ENCODE data around the gene HS3ST5. TPM values are rescaled to one million over a fixed set of nuclear protein-coding genes. Genes with fewer than 3 reads are reported as not detected.

Gene HS3ST5
- total RNA-seq, 1 experiment from 2014 or later: not detected

GRCh38 chr6:114170372-114170771 lies 172.5 kb downstream of the HS3ST5 start:
- Histone ChIP-seq H3K9ac (ENCODE audit: low read length) (no peak overlapping the region), H3K9me3 (ENCODE audit: control insufficient read depth in 1 of 2, insufficient read depth in 1 of 2, low read depth in 1 of 2, low read length in 2 of 2) (no peaks in the 10 kb centered on the region), H3K27me3 (ENCODE audit: insufficient read depth, low read length) (peaks cover 42% of the 10 kb centered on the region), H3K27ac (ENCODE audit: low read depth, low read length) (no peak overlapping the region), H3K36me3 (ENCODE audit: control insufficient read depth in 1 of 2, insufficient read depth in 2 of 2, low read length in 2 of 2) (no peaks in the 10 kb centered on the region), H2AFZ (ENCODE audit: low read depth, low read length, poor library complexity, severe bottlenecking) (no peak overlapping the region), H3K4me2 (ENCODE audit: low read length) (no peak overlapping the region), H3K79me2 (ENCODE audit: insufficient read depth, low read length) (no peaks in the 10 kb centered on the region), H4K20me1 (ENCODE audit: insufficient read depth) (no peaks in the 10 kb centered on the region), H3K4me3 (replicated peaks in 1 of 2; ENCODE audit: low read depth in 1 of 2, low read length in 2 of 2) (no peak overlapping the region), H3K4me1 (ENCODE audit: control insufficient read depth in 1 of 2, insufficient read depth in 2 of 2, low read length in 2 of 2) (no peaks in the 10 kb centered on the region), H3K9me2 (ENCODE audit: insufficient read depth) (no peaks in the 10 kb centered on the region)
- ATAC-seq (no peak), DNase-seq (ENCODE audit: low read depth, low spot score) (no peak)
- RAD21 ChIA-PET (ENCODE audit: low non-redundant PET in 1 of 2, low total read pairs in 2 of 2, uncharacterized antibody in 2 of 2, unreplicated experiment in 2 of 2): no interaction called here
- no TSS peak for BruUV-seq (replicated peaks)
- CTCF ChIA-PET: no interaction called here
- no peak for TF ChIP-seq SP1 (IDR thresholded peaks at IDR 0.05; ENCODE audit: low read depth)
- TF ChIP-seq CBX3 (IDR thresholded peaks at IDR 0.05; ENCODE audit: low read depth): no peak
- TF ChIP-seq CEBPB (IDR thresholded peaks at IDR 0.05; ENCODE audit: low read depth): no peak
- TF ChIP-seq REST (IDR thresholded peaks at IDR 0.05; ENCODE audit: low read depth): no peak
- no peak for TF ChIP-seq MAX (IDR thresholded peaks at IDR 0.05)
- no peak for TF ChIP-seq SIN3A (IDR thresholded peaks at IDR 0.05; ENCODE audit: low read depth)
- no peak for TF ChIP-seq ATF3 (IDR thresholded peaks at IDR 0.05)
- no peak for TF ChIP-seq POLR2A (IDR thresholded peaks at IDR 0.05; ENCODE audit: borderline replicate concordance, extremely low read depth, insufficient read depth, insufficient read length)
- no peak for TF ChIP-seq ZFX (IDR thresholded peaks at IDR 0.05)
- no peak for TF ChIP-seq SRF (IDR thresholded peaks at IDR 0.05; ENCODE audit: low read depth)
- TF ChIP-seq POLR2AphosphoS5 (IDR thresholded peaks at IDR 0.05; ENCODE audit: low read depth, low read length): no peak
- no peak for TF ChIP-seq ELF1 (IDR thresholded peaks at IDR 0.05; ENCODE audit: borderline replicate concordance, low read depth)
- POLR2A ChIA-PET: no interaction called here
- intact Hi-C loops (cut with micrococcal nuclease): no loop called here

Data from HCT116 (cell line).